ENCODE results near the gene NDUFA1. TPM values are rescaled to one million over a fixed set of nuclear protein-coding genes. Genes with fewer than 3 reads are reported as not detected.

The NDUFA1 gene
- total and polyA plus RNA-seq, 2 of the 13 experiments (the other 11 are each of a cell fraction or from before 2014, with no cell fraction given), result 150 to 167 TPM

DNA sequence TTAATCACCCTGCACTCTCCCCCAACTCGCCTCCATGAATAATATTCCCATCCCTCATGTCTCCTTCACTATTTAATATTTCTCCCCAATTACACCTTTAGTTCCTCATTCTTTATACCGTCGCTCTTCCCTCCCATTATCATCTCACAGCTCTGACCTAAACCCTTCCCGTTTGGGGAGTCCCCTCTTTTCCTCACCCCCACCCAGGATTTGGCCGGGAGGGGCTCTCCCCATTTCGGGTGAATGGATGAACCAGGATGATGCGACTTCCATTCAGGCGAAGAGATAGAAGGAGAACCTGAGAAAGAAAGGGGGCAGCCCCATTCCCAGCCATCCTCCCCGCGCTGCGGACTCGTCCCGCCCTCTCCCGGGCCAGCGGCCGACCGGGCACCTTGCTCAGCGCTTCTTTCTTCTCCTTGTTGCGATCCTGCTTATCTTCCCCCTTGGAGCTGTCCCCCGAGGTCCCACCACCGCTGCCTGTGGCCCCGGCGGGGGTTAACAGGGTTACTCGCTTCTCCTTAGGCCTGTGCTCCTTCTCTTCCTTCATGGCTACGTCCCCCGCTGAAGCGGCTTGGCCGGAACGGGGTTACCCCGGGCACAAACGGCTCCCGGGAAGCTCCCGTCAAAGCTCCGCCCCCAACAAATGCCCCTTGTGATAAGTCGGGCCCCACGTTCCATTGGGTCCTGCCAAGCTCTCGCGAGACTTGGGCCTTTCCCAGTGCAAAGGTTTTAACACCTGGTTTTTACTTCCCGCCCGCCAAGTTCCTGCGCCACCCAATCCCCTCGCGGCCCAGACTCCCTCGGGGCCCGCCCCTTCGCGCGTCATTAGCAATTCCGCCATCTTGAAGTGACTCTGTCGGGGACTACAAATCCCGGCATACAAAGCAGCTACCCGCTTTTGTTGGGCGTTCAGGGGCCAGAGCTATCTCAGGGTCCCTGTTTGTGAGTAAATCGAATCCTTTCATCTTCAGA, 19.0 kb upstream of the NDUFA1 start, which contains the start of gene UPF3B (continued):
- TF ChIP-seq SOX6 (IDR thresholded peaks at IDR 0.05) (no peak), SOX6 (CRISPR knock-in tag; IDR thresholded peaks at IDR 0.05) (peak; percentile 40; the same call in 1 of the 2 replicates), MLLT10 (CRISPR knock-in tag; IDR thresholded peaks at IDR 0.05) (no peak), ZNF441 (CRISPR knock-in tag; IDR thresholded peaks at IDR 0.05; ENCODE audit: borderline replicate concordance) (no peak), CBX5 (CRISPR knock-in tag; IDR thresholded peaks at IDR 0.05; ENCODE audit: borderline replicate concordance) (no peak), PRMT3 (CRISPR knock-in tag; IDR thresholded peaks at IDR 0.05; ENCODE audit: borderline replicate concordance, low read depth) (no peak), ASH2L (IDR thresholded peaks at IDR 0.05; ENCODE audit: insufficient read length, low read depth, low read length) (peak; percentile 80), ZNF138 (CRISPR knock-in tag; IDR thresholded peaks at IDR 0.05; ENCODE audit: low read depth) (no peak), MXD4 (CRISPR knock-in tag; IDR thresholded peaks at IDR 0.05) (no peak), GABPB1 (CRISPR knock-in tag; IDR thresholded peaks at IDR 0.05) (peak; percentile 64), ATF7-NPFF (CRISPR knock-in tag; IDR thresholded peaks at IDR 0.05; ENCODE audit: low read depth) (0 out of 2 replicates have a peak, but pooled peaks have one; percentile 34), ZNF501 (CRISPR knock-in tag; IDR thresholded peaks at IDR 0.05) (peak; percentile 40; the same call in 1 of the 2 replicates), ZNF772 (CRISPR knock-in tag; IDR thresholded peaks at IDR 0.05) (peak; percentile 34; the same call in 1 of the 2 replicates), DR1 (CRISPR knock-in tag; IDR thresholded peaks at IDR 0.05) (no peak), NR3C1 (CRISPR knock-in tag; IDR thresholded peaks at IDR 0.05) (no peak), POLR2A (IDR thresholded peaks at IDR 0.05; ENCODE audit: insufficient read depth in 1 of 2, low read depth in 2 of 2, low read length in 2 of 2) (peak; percentile 74 to 77)
- TF ChIP-seq, protein P1, sequence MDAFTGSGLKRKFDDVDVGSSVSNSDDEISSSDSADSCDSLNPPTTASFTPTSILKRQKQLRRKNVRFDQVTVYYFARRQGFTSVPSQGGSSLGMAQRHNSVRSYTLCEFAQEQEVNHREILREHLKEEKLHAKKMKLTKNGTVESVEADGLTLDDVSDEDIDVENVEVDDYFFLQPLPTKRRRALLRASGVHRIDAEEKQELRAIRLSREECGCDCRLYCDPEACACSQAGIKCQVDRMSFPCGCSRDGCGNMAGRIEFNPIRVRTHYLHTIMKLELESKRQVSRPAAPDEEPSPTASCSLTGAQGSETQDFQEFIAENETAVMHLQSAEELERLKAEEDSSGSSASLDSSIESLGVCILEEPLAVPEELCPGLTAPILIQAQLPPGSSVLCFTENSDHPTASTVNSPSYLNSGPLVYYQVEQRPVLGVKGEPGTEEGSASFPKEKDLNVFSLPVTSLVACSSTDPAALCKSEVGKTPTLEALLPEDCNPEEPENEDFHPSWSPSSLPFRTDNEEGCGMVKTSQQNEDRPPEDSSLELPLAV (CRISPR knock-in tag; conservative IDR thresholded peaks at IDR 0.05; ENCODE audit: low read depth), result no peak
- TF ChIP-seq, protein P2, sequence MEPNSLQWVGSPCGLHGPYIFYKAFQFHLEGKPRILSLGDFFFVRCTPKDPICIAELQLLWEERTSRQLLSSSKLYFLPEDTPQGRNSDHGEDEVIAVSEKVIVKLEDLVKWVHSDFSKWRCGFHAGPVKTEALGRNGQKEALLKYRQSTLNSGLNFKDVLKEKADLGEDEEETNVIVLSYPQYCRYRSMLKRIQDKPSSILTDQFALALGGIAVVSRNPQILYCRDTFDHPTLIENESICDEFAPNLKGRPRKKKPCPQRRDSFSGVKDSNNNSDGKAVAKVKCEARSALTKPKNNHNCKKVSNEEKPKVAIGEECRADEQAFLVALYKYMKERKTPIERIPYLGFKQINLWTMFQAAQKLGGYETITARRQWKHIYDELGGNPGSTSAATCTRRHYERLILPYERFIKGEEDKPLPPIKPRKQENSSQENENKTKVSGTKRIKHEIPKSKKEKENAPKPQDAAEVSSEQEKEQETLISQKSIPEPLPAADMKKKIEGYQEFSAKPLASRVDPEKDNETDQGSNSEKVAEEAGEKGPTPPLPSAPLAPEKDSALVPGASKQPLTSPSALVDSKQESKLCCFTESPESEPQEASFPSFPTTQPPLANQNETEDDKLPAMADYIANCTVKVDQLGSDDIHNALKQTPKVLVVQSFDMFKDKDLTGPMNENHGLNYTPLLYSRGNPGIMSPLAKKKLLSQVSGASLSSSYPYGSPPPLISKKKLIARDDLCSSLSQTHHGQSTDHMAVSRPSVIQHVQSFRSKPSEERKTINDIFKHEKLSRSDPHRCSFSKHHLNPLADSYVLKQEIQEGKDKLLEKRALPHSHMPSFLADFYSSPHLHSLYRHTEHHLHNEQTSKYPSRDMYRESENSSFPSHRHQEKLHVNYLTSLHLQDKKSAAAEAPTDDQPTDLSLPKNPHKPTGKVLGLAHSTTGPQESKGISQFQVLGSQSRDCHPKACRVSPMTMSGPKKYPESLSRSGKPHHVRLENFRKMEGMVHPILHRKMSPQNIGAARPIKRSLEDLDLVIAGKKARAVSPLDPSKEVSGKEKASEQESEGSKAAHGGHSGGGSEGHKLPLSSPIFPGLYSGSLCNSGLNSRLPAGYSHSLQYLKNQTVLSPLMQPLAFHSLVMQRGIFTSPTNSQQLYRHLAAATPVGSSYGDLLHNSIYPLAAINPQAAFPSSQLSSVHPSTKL (CRISPR knock-in tag; IDR thresholded peaks at IDR 0.05), result no peak
- TF ChIP-seq, protein P3, sequence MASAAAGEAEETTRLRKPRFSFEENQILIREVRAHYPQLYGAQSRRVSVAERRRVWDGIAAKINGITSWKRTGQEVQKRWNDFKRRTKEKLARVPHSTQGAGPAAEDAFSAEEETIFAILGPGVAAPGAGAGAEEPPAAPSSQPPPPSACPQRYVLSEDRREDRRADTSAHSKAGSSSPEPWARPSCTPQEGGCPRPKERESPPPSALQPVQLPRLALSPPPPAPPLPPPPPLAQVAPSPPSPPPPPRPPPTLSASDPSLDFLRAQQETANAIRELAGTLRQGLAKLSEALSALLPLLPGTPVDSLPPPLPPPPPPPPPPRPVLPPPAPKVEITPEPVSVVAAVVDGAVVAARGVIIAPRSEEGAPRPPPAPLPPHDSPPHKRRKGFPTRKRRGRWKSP (CRISPR knock-in tag; IDR thresholded peaks at IDR 0.05), result no peak
- TF ChIP-seq, protein P4, sequence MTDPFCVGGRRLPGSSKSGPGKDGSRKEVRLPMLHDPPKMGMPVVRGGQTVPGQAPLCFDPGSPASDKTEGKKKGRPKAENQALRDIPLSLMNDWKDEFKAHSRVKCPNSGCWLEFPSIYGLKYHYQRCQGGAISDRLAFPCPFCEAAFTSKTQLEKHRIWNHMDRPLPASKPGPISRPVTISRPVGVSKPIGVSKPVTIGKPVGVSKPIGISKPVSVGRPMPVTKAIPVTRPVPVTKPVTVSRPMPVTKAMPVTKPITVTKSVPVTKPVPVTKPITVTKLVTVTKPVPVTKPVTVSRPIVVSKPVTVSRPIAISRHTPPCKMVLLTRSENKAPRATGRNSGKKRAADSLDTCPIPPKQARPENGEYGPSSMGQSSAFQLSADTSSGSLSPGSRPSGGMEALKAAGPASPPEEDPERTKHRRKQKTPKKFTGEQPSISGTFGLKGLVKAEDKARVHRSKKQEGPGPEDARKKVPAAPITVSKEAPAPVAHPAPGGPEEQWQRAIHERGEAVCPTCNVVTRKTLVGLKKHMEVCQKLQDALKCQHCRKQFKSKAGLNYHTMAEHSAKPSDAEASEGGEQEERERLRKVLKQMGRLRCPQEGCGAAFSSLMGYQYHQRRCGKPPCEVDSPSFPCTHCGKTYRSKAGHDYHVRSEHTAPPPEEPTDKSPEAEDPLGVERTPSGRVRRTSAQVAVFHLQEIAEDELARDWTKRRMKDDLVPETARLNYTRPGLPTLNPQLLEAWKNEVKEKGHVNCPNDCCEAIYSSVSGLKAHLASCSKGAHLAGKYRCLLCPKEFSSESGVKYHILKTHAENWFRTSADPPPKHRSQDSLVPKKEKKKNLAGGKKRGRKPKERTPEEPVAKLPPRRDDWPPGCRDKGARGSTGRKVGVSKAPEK (CRISPR knock-in tag; IDR thresholded peaks at IDR 0.05; ENCODE audit: borderline replicate concordance), result no peak

Data from HepG2 (cell line).